GM10847 (cell line): Measurements from ENCODE around the gene B4GALT1.

Source experiments
- POLR2A ChIP-seq: IDR thresholded peaks from 2 replicates; pipeline ENCODE4 v1.6.1; 2011; ENCODE audit not compliant: insufficient read length; ENCODE audit errors: extremely low read depth

B4GALT1 gene

GRCh38 chr9:33139421-33140228 lies 27.5 kb downstream of the B4GALT1 start:
- no peak for TF ChIP-seq POLR2A

DNA sequence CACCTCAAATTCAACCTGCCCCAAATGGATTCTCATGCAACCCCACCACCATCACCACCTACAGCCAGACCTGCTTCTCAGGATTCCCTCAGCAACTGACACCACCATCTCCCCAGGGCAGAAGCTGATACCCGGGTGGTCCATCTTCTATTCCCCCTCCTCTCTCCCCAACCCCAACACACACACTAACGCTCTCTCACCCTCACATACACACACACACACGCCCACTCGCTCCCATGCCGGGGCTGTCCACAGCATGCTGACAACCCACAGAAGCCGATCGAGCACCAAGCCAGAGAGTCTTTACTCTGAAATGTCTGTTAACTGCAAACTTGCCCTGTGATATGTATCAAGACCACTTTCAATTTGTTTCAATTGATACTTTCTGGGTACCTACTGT lies 28.4 kb downstream of the B4GALT1 start:
- no peak for TF ChIP-seq POLR2A

GRCh38 chr9:33137781-33138264 lies 29.3 kb downstream of the B4GALT1 start:
- TF ChIP-seq POLR2A = no peak

DNA sequence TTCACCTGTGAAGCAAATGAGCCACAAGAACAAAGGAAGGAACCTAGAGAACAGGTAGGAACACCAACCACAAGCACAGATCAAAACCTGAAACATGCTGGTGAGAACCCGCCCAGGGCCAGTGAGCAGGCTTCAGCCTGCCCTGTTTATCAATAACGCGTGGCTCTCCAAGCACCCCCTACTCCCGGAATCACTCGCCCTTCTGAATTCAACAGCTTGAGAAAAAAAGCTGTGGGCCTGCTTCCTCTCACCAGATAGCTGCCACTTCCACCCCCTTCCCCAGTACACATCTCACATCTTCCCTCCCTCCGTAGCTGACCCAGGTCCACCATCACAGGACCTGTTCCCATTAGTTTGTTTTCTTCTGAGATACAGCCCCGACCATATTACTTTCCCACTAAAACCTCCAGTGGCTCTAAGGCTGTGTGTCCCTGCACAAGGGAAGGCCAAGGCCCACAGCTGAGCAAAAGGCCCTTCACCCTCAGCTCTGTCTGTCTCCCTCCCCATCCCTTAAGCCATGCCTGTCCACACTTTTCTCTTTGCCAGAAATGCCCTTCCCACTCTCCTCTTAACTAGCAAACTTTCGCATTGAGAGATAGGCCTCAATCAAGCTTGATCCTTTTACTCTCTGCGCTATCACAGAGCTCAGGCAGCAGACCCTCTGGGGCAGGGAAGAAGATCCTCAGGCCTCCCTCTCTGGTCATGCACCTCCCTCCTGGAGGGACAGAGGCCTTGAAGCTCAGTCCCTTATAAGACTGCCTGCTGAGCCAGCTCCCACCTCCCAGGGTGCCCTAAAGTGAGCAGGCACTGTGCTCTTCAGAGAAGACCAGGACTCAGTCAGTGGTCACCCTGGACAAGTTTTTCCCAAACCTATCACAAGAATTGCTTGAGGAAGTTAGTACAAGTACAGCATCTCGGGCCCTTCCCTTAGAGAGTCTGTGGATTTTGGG lies 30.1 kb downstream of the B4GALT1 start:
- no peak for TF ChIP-seq POLR2A

DNA sequence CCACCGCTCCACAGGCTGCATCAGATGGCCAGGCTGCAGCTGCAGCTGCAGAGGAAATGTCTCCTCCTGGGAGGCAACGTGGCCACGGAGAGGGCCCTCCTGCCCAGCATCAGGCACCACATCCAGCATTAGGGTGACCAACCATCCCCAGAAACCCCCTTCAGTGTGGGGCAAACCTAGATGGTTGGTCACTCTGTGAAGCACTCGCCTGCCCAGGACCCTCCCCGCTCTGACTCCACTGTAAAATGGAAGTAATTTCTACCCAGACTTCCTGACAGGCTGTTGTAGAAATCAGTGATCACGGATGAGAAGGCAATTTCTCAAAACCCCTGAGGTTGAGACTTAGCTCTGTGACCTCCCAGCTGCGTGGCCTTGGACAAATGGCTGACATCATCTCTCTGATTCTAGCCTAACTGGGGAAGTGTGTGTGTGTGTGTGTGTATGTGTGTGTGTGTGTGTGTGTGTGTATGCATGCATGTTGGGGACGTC lies 31.6 kb downstream of the B4GALT1 start:
- TF ChIP-seq POLR2A = no peak

DNA sequence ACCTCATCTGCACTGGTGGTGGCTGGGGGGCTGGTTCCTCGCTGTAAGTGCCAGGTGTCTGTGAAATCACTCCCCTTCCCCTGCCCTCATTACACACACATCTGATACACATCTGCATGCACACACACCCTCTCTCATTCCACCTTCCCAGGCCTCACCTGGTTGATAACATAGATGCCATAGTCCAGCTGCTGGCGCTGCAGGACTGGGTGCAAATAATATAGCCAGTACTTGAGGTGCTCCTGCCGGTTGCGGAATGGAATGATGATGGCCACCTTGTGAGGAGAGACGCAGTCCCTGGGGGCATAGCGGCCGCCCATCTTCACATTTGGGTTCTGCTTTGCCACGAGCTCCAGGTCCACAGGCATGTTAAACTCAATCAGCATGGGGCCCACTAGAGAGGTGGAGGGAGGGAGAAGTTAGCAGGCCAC lies 32.1 kb downstream of the B4GALT1 start:
- no peak for TF ChIP-seq POLR2A

- no peak for TF ChIP-seq POLR2A
Measured at GRCh38 chr9:33133186-33133585, 34.0 kb downstream of the B4GALT1 start.

DNA sequence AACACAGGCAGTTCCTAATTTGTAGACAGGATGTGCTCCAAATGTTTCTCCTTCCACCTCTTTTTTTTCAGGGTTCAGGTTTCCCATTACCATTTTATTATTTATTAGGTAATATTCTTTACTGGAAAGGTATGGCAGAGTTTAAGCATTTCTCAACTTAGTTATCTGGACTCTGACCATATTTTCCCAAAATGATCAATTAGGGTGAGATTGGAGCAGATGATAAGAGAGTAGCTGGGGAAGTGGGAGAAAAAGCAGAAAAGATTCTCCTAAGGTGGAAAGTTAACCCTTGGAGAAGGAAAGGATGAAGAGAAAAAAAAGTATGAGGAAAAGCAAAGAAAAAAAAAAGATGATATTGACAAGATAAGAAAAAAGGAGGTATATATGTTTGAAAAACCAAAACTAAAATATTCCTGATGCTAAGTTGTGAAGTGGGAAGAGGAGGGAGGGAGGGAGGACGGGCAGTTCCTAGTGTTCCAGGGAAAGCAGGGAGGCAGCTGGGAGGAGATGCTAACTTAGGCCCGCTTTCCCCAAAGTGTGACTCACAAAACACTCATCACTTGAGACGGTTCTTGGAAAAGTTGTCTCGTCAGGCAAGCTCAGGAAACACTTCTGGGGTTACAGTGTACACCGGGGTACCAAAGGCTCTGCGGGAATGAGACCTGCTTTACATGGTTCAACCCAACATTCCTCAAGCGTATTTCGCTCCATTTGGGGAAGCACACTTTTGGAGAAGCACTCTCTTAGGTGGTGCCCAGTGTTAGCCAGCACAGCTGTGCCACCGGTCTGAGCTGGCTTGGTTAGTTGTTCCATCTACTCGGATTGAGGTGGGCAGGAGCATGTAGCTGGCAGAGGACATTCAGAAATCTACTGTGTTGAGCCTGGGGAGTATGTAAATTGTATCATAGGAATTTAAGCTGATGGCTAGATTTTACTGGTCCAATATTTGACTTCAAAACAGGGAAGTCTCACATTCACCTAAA lies 35.1 kb downstream of the B4GALT1 start:
- no peak for TF ChIP-seq POLR2A

GRCh38 chr9:33130961-33131789 lies 36.0 kb downstream of the B4GALT1 start:
- TF ChIP-seq POLR2A = no peak

DNA sequence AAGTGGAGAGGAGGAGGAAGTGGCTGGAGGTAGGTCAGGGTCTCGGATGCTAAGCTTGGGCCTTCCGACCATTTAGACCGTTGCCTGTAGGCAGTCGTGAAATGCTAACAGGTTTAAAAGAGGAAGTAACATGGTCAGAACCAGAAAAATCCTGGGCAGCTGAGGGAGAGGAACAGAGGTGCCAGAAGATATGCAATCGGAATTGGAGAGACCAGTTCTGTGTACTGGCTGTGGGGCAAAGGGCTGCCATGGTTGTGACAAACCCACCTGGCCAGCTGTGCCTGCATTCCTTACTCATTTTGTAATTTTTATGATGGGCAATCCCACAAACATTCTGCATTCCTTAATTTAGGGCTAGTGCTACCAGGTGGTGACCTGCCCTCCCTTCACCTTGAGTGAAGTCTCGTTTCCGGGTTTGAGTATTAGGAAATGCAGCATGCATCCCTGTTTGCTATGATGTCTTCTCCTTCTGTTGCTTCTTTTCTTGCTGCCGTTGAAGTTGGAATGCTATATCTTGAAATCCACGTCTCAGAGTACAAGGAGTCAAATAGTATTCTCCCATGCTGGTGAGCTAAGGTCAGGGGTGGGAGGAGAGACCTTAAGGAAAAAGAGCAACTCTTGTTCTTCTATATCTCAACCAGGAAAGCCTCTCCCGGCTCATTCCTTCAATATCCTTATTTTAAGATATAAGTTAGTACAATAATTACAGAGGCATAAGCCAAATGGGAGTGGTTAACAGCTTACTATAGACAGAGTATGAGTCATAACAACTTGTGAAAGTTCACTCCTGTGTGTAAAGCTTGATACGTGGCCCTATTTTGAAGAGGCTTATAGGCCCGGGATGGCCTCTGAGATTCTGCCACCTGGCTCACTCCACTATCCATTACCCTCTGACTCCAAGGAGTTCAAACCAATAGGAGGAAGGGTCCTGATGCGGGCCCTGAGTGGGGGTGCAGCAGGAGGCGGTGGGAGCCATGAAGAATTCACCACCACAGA lies 37.0 kb downstream of the B4GALT1 start:
- no peak for TF ChIP-seq POLR2A

DNA sequence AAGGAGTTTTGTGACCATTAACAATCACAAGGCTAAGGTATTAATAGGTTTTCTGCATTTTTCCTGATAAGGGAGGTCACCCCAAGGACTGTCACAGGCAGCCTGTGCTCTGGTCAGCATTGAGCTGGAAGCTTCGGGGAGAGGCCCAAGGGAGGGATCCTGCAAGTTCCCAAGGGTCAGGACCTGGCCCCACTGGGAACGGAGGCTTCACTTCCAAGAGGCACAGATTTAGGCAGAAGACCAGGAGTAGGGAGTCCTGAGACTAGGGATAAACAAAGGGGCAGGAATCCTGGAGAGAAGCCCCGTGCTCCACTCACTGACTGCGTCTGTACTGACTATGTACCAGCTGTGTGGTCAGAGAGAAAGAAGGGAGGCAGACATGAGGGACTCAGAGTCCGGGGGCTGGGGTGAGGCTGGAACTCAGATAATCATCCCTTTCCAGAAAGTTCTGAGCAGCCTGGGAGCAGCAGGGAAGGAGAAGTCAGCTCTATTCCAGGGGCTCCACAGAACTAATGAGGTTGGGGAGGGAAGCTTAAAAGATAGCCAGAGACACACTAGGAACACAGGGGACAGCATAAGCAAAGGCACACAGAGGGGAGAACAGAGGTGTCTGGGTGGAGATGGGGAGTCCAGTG lies 37.8 kb downstream of the B4GALT1 start:
- TF ChIP-seq POLR2A = no peak

DNA sequence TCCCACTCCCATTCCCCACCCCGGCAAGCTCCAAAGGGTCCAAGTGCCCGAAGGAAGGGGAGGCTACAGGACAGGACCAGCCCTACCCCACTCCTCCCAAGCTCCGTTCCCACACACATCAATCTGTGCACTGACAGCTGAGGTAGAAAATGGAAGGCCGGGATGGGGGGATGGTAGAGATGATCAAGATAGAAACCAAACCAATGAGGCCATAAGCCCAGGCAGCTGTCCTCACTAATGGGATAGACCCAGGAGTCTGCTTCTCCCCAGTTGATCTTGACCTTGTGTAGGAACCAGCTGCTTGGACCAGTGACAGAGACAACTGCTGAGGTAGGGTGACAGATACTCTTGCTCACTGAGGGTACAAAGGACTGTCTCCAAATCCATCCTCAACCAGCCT lies 38.6 kb downstream of the B4GALT1 start:
- no peak for TF ChIP-seq POLR2A
